LNCaP clone FGC (cell line): ENCODE data around the gene ATP1B4.
"Not testable (repeated sequence)": the region's sequence is repeated elsewhere in the genome, so short reads cannot be mapped to it uniquely, and the experiment has no call there.

ENCODE experiments used
- DNase-seq: peaks from one replicate; pipeline ENCODE4 v3.0.0-alpha.2; 2011; ENCODE audit warnings: low read depth
- H3K4me3 ChIP-seq: 2 replicates; pipeline ENCODE4 v1.5.1; 2011; ENCODE audit warnings: mild to moderate bottlenecking, low read depth, low read length, control low read depth
- CTCF ChIP-seq: IDR thresholded peaks from 2 replicates; pipeline ENCODE4 v1.5.1; 2012; ENCODE audit warnings: mild to moderate bottlenecking; ENCODE audit not compliant: control insufficient read depth, insufficient read depth; ENCODE audit errors: extremely low read depth

The ATP1B4 gene

GRCh38 chrX:120332394-120332793 is 29.5 kb upstream of the ATP1B4 start:
- H3K4me3 ChIP-seq = no peak overlapping the region
- no peak for DNase-seq
- no peak for TF ChIP-seq CTCF

- no peak for TF ChIP-seq CTCF
- no peak overlapping the region for H3K4me3 ChIP-seq
- no peak for DNase-seq
These were observed 27.7 kb upstream of the ATP1B4 start for GRCh38 chrX:120334151-120334550.

GRCh38 chrX:120334603-120335002 is 27.3 kb upstream of the ATP1B4 start:
- no peak for TF ChIP-seq CTCF
- no peak for DNase-seq
- no peak overlapping the region for H3K4me3 ChIP-seq

DNA sequence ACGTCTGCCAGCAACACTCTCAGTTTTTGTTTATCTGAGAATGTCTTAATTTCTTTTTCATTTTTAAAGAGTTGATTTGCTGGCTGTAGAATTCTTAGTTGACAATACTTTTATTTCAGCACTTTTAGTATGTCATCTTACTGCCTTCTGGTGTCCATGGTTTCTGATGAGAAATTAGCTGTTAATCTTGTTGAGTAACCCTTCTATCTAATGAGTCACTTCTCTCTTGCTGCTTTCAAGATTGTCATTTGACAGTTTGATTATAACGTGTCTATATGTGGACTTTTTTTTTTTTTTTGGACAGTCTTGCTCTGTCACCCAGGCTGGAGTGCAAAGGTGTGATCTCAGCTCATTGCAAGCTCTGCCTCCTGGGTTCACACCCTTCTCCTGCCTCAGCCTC is 26.6 kb upstream of the ATP1B4 start:
- no peak overlapping the region for H3K4me3 ChIP-seq
- no peak for TF ChIP-seq CTCF
- DNase-seq = no peak

- TF ChIP-seq CTCF = no peak
- DNase-seq = no peak
- H3K4me3 ChIP-seq = no peak overlapping the region
These were observed 25.0 kb upstream of the ATP1B4 start for GRCh38 chrX:120336899-120337298.

DNA sequence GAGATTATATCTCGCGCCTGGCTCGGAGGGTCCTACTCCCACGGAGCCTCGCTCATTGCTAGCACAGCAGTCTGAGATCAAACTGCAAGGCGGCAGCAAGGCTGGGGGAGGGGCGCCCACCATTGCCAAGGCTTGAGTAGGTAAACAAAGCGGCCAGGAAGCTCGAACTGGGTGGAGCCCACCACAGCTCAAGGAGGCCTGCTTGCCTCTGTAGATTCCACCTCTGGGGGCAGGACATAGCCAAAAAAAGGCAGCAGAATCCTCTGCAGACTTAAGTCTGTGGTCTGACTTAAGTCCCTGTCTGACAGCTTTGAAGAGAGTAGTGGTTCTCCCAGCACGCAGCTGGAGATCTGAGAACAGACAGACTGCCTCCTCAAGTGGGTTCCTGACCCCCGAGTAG is 17.3 kb upstream of the ATP1B4 start:
- H3K4me3 ChIP-seq, DNase-seq: not testable (repeated sequence)

DNA sequence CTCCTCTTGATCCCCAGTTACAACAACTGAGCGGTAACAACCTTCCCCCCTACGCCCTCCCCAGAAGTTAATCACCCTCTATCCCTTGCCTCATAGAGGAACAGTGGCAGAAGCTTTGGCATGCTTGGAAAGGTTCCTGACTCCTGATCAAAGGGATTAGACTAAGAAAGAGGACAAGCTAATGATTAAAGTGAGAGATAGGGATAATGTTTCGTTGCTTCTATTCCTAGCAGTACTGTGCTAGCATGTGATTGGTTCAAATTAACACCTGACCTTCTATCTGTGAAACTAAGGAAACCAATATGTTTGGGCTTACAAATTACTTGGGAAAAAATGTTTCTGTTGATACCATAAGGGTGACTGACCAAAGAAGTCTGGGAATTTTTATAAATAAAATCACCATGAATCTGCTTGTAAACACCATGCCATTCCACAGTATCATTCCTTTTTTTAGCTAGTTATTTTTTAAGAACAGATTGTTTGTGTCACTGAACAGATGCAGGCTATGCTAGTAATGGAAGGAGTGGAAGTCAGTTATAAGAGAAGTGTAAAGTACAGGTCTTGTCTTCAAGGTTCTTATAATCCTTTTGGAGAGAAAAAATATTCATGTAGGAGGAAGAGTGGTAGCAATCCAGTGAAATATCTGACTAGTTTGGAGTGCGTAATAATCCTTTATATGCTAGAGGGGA is 11.3 kb upstream of the ATP1B4 start:
- no peak overlapping the region for H3K4me3 ChIP-seq
- TF ChIP-seq CTCF = no peak
- DNase-seq = no peak
